ENCODE data around the gene ANP32E. TPM values are rescaled to one million over a fixed set of nuclear protein-coding genes. Genes with fewer than 3 reads are reported as not detected.

Gene ANP32E
- total and polyA plus RNA-seq, 2 of the 4 experiments (the other 2 are of a cell fraction), result 5.9 to 18.4 TPM

DNA sequence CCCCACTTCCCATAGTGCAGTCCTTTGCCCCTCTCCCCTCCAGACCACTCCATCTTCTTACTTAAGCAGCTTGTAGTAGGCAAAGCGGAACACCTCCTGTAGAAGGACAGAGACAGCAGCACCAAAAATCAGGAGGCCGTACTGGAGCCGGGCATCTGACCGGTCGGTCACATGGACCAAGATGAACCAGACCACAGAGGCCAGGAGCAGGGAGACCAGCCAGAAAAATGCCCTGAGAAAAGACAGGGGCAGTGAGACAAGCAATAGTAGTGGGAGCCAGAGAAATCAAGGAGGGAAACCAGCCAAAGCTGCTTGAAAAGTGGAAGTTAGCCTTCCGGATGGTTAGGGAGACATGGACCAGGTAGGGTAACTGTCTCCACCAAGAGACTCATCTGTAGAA, 32.0 kb upstream of the ANP32E start:
- Histone ChIP-seq H3K27ac (ENCODE audit: insufficient read depth, low read length) (peak overlapping the region; percentile 87), H3K9me3 (ENCODE audit: control insufficient read depth, insufficient read depth, low read length) (no peaks in the 10 kb centered on the region), H2BK5ac (ENCODE audit: low read depth, low read length, poor library complexity, severe bottlenecking) (peak overlapping the region; percentile 21), H3K14ac (replicated peaks; ENCODE audit: low read depth, low read length) (peak overlapping the region; percentile 67), H3K23ac (ENCODE audit: low read depth, low read length) (peak overlapping the region; percentile 49; the same call in 1 of the 2 replicates), H3K9me1 (ENCODE audit: insufficient read depth, low read length) (peaks cover 8% of the 10 kb centered on the region), H4K5ac (ENCODE audit: low read depth, low read length) (peak overlapping the region; percentile 83), H3K4me2 (ENCODE audit: low read depth, low read length) (peak overlapping the region; percentile 99), H3K18ac (ENCODE audit: low read depth, low read length) (no peak overlapping the region), H3K4ac (ENCODE audit: low read depth, low read length) (peak overlapping the region; percentile 72; the same call in 1 of the 2 replicates), H2BK120ac (ENCODE audit: low read depth, low read length) (no peak overlapping the region), H3K56ac (ENCODE audit: extremely low read depth, insufficient read depth, low read length) (peak overlapping the region; percentile 70), H2AK5ac (ENCODE audit: low read depth, low read length) (peak overlapping the region; percentile 86; the same call in 1 of the 2 replicates), H4K8ac (ENCODE audit: low read depth in 2 of 2, low read length in 2 of 2) (peak overlapping the region; percentile 69 to 90; a peak in 3 of 4 replicates), H2AK9ac (replicated peaks; ENCODE audit: low read depth, low read length, poor library complexity) (peak overlapping the region; percentile 86), H4K20me1 (ENCODE audit: insufficient read depth, low read length) (no peaks in the 10 kb centered on the region), H2AFZ (replicated peaks; ENCODE audit: low read length, poor library complexity) (no peak overlapping the region), H3K79me1 (ENCODE audit: low read depth in 1 of 2, low read length in 2 of 2) (peaks cover 16 to 40% of the 10 kb centered on the region in 2 experiments), H3K4me3 (ENCODE audit: insufficient read depth, low read depth, low read length) (peak overlapping the region; percentile 93), H2BK15ac (ENCODE audit: low read depth, low read length) (no peak overlapping the region), H2BK20ac (ENCODE audit: low read depth, low read length) (no peak overlapping the region), H3K36me3 (ENCODE audit: control insufficient read depth, insufficient read depth, low read length) (peaks cover 22% of the 10 kb centered on the region), H3K4me1 (ENCODE audit: control insufficient read depth, insufficient read depth, low read length) (peaks cover 6% of the 10 kb centered on the region), H3K27me3 (ENCODE audit: control insufficient read depth, insufficient read depth, low read length) (no peaks in the 10 kb centered on the region), H4K91ac (ENCODE audit: insufficient read depth, low read depth, low read length) (0 out of 2 replicates have a peak overlapping the region, but pooled peaks have one; percentile 28), H3K9ac (ENCODE audit: low read depth, low read length) (peak overlapping the region; percentile 96)
- ATAC-seq (ENCODE audit: low read depth), result no peak
- dilution Hi-C loops (cut with HindIII; ENCODE audit: low sequenced_read_pairs, unreplicated experiment), result no loop called here
- DNase-seq, result no peak
- no TSS peak for BruUV-seq (replicated peaks)
- 33% methylated on average over 5 of the region's 6 CpGs; no CpG with 5 or more reads in 1 of the 2 experiments for WGBS, 2 experiments (ENCODE audit: extremely low coverage in 2 of 2, insufficient read length in 1 of 2)
- in situ Hi-C loops (cut with MboI; ENCODE audit: low sequenced_read_pairs), result loop anchor here (10.0 kb wide), 1 partner anchor 287 kb away; no protein-coding TSS in a partner anchor
- ChIA-PET POLR2A (ENCODE audit: unreplicated experiment) (no interaction called here), CTCF (no interaction called here)
- TF ChIP-seq, protein P1, sequence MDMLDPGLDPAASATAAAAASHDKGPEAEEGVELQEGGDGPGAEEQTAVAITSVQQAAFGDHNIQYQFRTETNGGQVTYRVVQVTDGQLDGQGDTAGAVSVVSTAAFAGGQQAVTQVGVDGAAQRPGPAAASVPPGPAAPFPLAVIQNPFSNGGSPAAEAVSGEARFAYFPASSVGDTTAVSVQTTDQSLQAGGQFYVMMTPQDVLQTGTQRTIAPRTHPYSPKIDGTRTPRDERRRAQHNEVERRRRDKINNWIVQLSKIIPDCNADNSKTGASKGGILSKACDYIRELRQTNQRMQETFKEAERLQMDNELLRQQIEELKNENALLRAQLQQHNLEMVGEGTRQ (IDR thresholded peaks at IDR 0.05; ENCODE audit: low read depth, low read length), result peak; percentile 40; the same call in 1 of the 2 replicates
- TF ChIP-seq CEBPB (IDR thresholded peaks at IDR 0.05; ENCODE audit: low read depth, low read length), result no peak
- TF ChIP-seq BHLHE40 (IDR thresholded peaks at IDR 0.05; ENCODE audit: low read depth, low read length), result no peak
- TF ChIP-seq RAD21 (IDR thresholded peaks at IDR 0.05; ENCODE audit: low read length), result no peak
- intact Hi-C loops (cut with micrococcal nuclease), result no loop called here

All from IMR-90 (cell line).